ENCODE measurements around the gene CLCN7. TPM values are rescaled to one million over a fixed set of nuclear protein-coding genes. Genes with fewer than 3 reads are reported as not detected.

CLCN7 gene
- total RNA-seq = 10 to 100 TPM; 33.0 to 67.7 (median 39.2) TPM

DNA sequence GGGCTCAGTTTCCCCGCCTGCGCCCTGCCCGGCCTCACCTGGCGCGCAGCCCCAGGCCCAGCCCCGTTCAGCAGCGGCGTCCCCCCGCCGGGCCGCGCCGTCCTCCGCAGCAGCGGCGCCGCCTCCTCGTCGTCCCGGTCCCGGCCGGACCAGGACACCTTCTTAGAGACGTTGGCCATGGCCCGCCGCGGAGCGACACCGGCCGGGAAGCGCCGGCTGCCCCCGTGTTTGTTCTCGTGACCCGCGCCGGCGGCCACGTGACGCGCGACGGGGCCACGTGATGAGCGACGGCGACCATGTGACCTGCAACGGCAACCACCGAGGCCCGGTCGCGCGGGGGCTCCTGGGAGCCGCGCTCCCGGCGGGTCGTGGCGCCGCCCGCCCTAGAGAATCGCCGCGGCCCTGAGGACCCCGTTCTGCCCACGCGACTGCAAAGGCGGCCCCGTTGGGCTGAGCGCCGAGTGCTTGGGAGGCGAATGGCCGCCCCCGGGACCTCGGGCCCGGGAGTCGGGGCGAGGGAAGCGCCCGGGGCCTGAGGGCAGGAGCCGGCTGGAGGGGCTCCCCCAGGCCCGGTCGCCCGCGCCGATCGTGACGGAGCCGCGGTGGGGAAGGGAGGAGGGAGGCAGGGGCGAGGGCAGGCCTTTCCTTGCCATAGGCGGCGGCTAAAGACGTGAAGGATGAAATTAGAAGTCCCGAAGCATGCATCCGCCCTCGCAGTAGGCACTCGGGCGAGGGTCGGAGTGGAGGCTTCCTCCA, at the start of gene CLCN7:
CLCN7 (minus strand) TSS at position 233 of the 756 bp plus-strand sequence; CDS start at position 179, 54 bp downstream.
- Histone ChIP-seq H3K9me3 (no peaks in the 10 kb centered on the region), H3K4me3 (peak within 1 kb of the TSS; percentile 81 to 99), H3K36me3 (no peaks in the 10 kb centered on the region), H3K4me1 (peaks cover 0 to 51% (median 16%) of the 10 kb centered on the region in 3 donors), H3K27ac (peak within 1 kb of the TSS; percentile 82 to 98 (median 94)), H3K27me3 (no peaks in the 10 kb centered on the region)
- WGBS, 2 donors (ENCODE audit: low coverage in 1 of 2) = no CpG with 5 or more reads among the region's 99 CpGs
- ATAC-seq = peak; percentile 92
- TF ChIP-seq POLR2A (IDR thresholded peaks at IDR 0.05) (peak; percentile 96), EP300 (IDR thresholded peaks at IDR 0.05) (no peak), POLR2AphosphoS5 (IDR thresholded peaks at IDR 0.05) (peak; percentile 88)
- TF ChIP-seq, protein P1, sequence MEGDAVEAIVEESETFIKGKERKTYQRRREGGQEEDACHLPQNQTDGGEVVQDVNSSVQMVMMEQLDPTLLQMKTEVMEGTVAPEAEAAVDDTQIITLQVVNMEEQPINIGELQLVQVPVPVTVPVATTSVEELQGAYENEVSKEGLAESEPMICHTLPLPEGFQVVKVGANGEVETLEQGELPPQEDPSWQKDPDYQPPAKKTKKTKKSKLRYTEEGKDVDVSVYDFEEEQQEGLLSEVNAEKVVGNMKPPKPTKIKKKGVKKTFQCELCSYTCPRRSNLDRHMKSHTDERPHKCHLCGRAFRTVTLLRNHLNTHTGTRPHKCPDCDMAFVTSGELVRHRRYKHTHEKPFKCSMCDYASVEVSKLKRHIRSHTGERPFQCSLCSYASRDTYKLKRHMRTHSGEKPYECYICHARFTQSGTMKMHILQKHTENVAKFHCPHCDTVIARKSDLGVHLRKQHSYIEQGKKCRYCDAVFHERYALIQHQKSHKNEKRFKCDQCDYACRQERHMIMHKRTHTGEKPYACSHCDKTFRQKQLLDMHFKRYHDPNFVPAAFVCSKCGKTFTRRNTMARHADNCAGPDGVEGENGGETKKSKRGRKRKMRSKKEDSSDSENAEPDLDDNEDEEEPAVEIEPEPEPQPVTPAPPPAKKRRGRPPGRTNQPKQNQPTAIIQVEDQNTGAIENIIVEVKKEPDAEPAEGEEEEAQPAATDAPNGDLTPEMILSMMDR (IDR thresholded peaks at IDR 0.05) = peak in 1 of 4 experiments; percentile 27

- TF ChIP-seq POLR2AphosphoS5 (IDR thresholded peaks at IDR 0.05) (no peak), POLR2A (IDR thresholded peaks at IDR 0.05) (no peak), EP300 (IDR thresholded peaks at IDR 0.05) (no peak)
- TF ChIP-seq, protein P1 (IDR thresholded peaks at IDR 0.05) = no peak
- Histone ChIP-seq H3K9me3 (no peaks in the 10 kb centered on the region), H3K27me3 (no peaks in the 10 kb centered on the region), H3K36me3 (peaks cover 0 to 68% of the 10 kb centered on the region in 2 donors), H3K27ac (no peak overlapping the region), H3K4me1 (peaks cover 0 to 16% (median 0%) of the 10 kb centered on the region in 3 donors), H3K4me3 (no peak overlapping the region)
- whole genome bisulfite sequencing, 2 donors (ENCODE audit: low coverage in 1 of 2) = 89 to 100% methylated on average over 3 to 7 of the region's 26 CpGs
- ATAC-seq = no peak
Observed at GRCh38 chr16:1524366-1524765, 49.5 kb upstream of the CLCN7 start.

DNA sequence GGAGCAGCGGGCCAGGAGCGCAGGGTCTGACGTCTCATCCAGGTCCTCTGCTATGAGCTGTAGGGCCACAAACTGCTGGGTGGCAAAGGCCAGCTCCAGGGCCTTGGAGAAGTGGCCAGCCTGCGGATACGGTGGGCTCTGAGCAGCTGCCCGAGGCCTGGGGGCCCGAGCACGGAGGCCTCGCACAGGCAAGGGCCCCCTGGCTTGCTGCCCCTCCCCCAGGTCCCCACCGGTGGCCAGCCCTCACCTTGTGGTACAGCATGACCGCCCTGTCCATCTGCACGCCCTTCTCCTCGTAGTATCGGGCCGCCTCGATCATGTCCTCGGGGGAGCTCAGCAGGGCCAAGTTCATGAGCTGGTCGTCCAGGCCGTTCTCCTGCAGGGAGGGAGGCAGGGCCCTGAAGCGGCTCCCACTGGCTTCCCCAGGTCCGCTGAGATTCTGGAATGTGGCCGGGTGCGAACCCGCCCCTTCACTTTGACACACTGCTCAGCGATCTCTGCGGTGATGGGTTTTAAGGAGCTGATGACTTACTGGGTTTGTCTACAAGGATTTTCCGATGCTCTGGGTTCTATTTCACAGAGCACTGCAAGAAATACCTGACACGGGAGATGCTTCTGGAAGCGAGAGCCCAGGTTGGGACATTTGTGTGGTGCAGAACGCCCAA, 48.9 kb upstream of the CLCN7 start:
- Histone ChIP-seq H3K27ac (no peak overlapping the region), H3K36me3 (peaks cover 0 to 70% of the 10 kb centered on the region in 2 donors)
- TF ChIP-seq POLR2A (IDR thresholded peaks at IDR 0.05) (no peak), EP300 (IDR thresholded peaks at IDR 0.05) (no peak), POLR2AphosphoS5 (IDR thresholded peaks at IDR 0.05) (no peak)
- TF ChIP-seq, protein P1 (IDR thresholded peaks at IDR 0.05) = no peak

DNA sequence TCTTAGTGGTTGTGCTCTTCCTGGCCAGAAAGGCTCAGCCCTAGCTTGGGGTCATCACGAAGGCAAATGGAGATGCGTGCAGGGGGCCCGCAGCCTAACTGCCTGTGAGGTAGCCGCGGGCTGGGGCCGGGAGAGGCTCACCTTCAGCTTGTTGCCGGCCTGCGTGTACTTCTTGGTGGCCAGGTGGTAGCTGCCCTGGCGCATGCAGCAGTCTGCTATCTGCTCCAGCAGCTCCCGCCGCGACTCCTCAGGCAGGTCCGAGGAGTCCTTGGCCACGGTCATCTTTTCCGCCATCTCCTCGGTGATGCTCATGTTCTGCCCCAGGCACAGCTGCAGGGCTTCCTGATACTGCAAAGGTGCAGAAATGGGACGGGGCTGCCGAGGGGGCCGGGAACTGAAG, 45.6 kb upstream of the CLCN7 start:
- no peaks in the 10 kb centered on the region for H3K27me3 ChIP-seq
- TF ChIP-seq EP300 (IDR thresholded peaks at IDR 0.05) (no peak), POLR2AphosphoS5 (IDR thresholded peaks at IDR 0.05) (no peak), POLR2A (IDR thresholded peaks at IDR 0.05) (no peak)
- TF ChIP-seq, protein P1 (IDR thresholded peaks at IDR 0.05) = no peak
- ATAC-seq = no peak
- H3K9me3 ChIP-seq = peaks cover 0 to under 1% (median 0%) of the 10 kb centered on the region in 3 donors
- no peak overlapping the region for H3K4me3 ChIP-seq
- peaks cover 0 to 78% of the 10 kb centered on the region in 2 donors for H3K36me3 ChIP-seq
- no peak overlapping the region for H3K27ac ChIP-seq
- 83% methylated on average over 2 of the region's 19 CpGs; no CpG with 5 or more reads in 1 of the 2 donors for WGBS, 2 donors (ENCODE audit: low coverage in 1 of 2)
- H3K4me1 ChIP-seq = no peaks in the 10 kb centered on the region

More for the DNA sequence above, 48.9 kb upstream of the CLCN7 start:
- Histone ChIP-seq H3K4me1 (peaks cover 0 to 16% (median 0%) of the 10 kb centered on the region in 3 donors), H3K4me3 (no peak overlapping the region), H3K9me3 (no peaks in the 10 kb centered on the region), H3K27me3 (no peaks in the 10 kb centered on the region)
- no CpG with 5 or more reads among the region's 30 CpGs for WGBS, 2 donors (ENCODE audit: low coverage in 1 of 2)
- no peak for ATAC-seq

All from gastroesophageal sphincter (tissue), 4 donors.